ENCODE data around the gene PCDHAC1. TPM values are rescaled to one million over a fixed set of nuclear protein-coding genes. Genes with fewer than 3 reads are reported as not detected.

Gene PCDHAC1
- total RNA-seq, 1 experiment from 2014 or later = 1.0 TPM

GRCh38 chr5:140934964-140935606, 9.0 kb downstream of the PCDHAC1 start:
- intact Hi-C loops (cut with micrococcal nuclease) = loop anchor here (5.0 kb wide), 1 partner anchor 87 kb away; no protein-coding TSS in a partner anchor
- Histone ChIP-seq H3K27ac (ENCODE audit: low read depth, low read length) (no peak overlapping the region), H3K9me2 (ENCODE audit: insufficient read depth) (no peaks in the 10 kb centered on the region), H3K79me2 (ENCODE audit: insufficient read depth, low read length) (no peaks in the 10 kb centered on the region), H3K4me3 (replicated peaks in 1 of 2; ENCODE audit: low read depth in 1 of 2, low read length in 2 of 2) (no peak overlapping the region), H3K9ac (ENCODE audit: low read length) (no peak overlapping the region), H3K27me3 (ENCODE audit: insufficient read depth, low read length) (no peaks in the 10 kb centered on the region), H3K4me2 (ENCODE audit: low read length) (no peak overlapping the region), H3K4me1 (ENCODE audit: control insufficient read depth in 1 of 2, insufficient read depth in 2 of 2, low read length in 2 of 2) (no peaks in the 10 kb centered on the region), H3K36me3 (ENCODE audit: control insufficient read depth in 1 of 2, insufficient read depth in 2 of 2, low read length in 2 of 2) (no peaks in the 10 kb centered on the region), H2AFZ (ENCODE audit: low read depth, low read length, poor library complexity, severe bottlenecking) (no peak overlapping the region), H4K20me1 (ENCODE audit: insufficient read depth) (no peaks in the 10 kb centered on the region), H3K9me3 (ENCODE audit: control insufficient read depth in 1 of 2, insufficient read depth in 1 of 2, low read depth in 1 of 2, low read length in 2 of 2) (no peaks in the 10 kb centered on the region)
- DNase-seq (ENCODE audit: low read depth, low spot score) (no peak), ATAC-seq (no peak)
- ChIA-PET CTCF (interaction anchor here (0.8 to 2.6 kb wide), 2 partner anchors 9 to 11 kb away, joined by 3 to 11 read pairs; partner anchors contain the start of gene PCDHAC1), RAD21 (ENCODE audit: low non-redundant PET in 1 of 2, low total read pairs in 2 of 2, uncharacterized antibody in 2 of 2, unreplicated experiment in 2 of 2) (no interaction called here), POLR2A (no interaction called here)
- TF ChIP-seq YY1 (IDR thresholded peaks at IDR 0.05; ENCODE audit: extremely low read depth, insufficient replicate concordance, low read depth, low read length) (no peak), ZFX (IDR thresholded peaks at IDR 0.05) (no peak), ELF1 (IDR thresholded peaks at IDR 0.05; ENCODE audit: borderline replicate concordance, low read depth) (no peak), CTCF (IDR thresholded peaks at IDR 0.05 in 2 of 3, conservative IDR thresholded peaks at IDR 0.05 in 1 of 3; ENCODE audit: borderline replicate concordance in 1 of 3, insufficient read depth in 1 of 3, low read depth in 2 of 3, low read length in 2 of 3) (no peak), REST (IDR thresholded peaks at IDR 0.05; ENCODE audit: low read depth) (no peak), FOSL1 (IDR thresholded peaks at IDR 0.05; ENCODE audit: low read depth) (no peak), SRF (IDR thresholded peaks at IDR 0.05; ENCODE audit: low read depth) (no peak), TCF7L2 (IDR thresholded peaks at IDR 0.05; ENCODE audit: borderline replicate concordance, extremely low read depth, insufficient read depth, insufficient read length) (no peak), EZH2phosphoT487 (IDR thresholded peaks at IDR 0.05; ENCODE audit: borderline replicate concordance) (no peak), POLR2AphosphoS5 (IDR thresholded peaks at IDR 0.05; ENCODE audit: low read depth, low read length) (no peak), ATF3 (IDR thresholded peaks at IDR 0.05) (no peak), EGR1 (IDR thresholded peaks at IDR 0.05; ENCODE audit: low read depth) (no peak)
- TF ChIP-seq, protein P1, sequence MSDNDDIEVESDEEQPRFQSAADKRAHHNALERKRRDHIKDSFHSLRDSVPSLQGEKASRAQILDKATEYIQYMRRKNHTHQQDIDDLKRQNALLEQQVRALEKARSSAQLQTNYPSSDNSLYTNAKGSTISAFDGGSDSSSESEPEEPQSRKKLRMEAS (IDR thresholded peaks at IDR 0.05) = no peak
- BruUV-seq (replicated peaks) = no TSS peak
